Hematopoietic multipotent progenitor cell treated with erythropoietin and hydrocortisone succinate and interleukin-3 and kit ligand, for 6 days (in vitro differentiated cells): ENCODE results near the gene SLFNL1.

Experiments
- DNase-seq: peaks from one replicate; pipeline ENCODE4 v3.0.0-alpha.2; 2015

SLFNL1 gene

DNA sequence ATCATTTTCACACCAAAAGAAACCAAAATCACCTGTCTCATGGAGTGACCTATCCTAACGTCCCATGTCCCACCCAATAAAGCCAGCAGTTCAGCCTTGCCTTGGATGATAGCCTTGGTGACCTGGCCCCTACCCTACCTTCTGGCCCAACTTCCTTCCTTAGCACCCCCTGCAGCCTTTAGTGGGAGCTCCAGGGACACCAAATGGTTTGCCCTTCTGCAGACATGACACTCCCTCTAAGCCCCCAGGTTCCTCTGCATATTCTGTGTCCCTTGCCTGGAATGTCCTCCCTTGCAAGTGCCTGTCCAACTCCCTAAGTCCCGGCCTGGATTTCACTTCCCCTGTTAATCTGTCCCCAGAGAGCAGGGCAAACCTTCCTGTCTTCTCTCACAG lies 2.2 kb downstream of the SLFNL1 start:
- DNase-seq: no peak

- no peak for DNase-seq
Observed at GRCh38 chr1:41018018-41018410, 3.5 kb downstream of the SLFNL1 start.

- no peak for DNase-seq
Observed at GRCh38 chr1:41017141-41018017, 4.1 kb downstream of the SLFNL1 start.

- no peak for DNase-seq
Observed at GRCh38 chr1:41015897-41016470, 5.5 kb downstream of the SLFNL1 start.

DNA sequence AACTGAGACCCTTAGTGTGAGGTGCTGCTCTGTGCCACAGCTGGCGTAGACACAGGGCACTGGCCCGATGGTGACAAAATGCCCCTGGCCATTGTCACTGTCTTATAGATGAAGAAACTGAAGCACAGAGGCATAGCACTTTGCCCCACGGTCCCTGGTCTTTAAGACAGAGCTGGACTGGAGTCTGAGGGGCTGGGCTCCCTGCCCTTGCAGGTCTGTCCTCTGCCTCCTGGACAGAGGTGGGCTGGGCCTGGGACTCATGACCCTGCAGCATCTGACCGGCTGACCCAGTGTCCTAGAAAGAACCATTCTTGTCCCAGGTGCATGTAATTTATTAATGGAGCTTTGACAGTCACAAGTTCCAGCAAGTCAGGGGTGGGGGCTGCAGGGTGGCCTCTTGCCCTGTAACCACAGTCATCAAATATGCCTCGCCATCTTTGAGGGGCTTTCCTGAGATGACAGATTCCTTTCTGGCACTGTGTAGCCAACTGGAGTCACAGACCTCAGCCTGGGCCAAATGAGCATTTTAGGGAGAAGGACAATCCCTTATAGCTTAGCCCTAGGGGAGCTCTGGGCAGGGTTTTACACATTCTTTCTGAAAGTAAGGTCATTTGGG lies 6.1 kb downstream of the SLFNL1 start:
- no peak for DNase-seq

GRCh38 chr1:41014871-41015270 lies 6.7 kb downstream of the SLFNL1 start:
- DNase-seq: no peak

- no peak for DNase-seq
Observed at GRCh38 chr1:41013796-41014195, 7.7 kb downstream of the SLFNL1 start.

DNA sequence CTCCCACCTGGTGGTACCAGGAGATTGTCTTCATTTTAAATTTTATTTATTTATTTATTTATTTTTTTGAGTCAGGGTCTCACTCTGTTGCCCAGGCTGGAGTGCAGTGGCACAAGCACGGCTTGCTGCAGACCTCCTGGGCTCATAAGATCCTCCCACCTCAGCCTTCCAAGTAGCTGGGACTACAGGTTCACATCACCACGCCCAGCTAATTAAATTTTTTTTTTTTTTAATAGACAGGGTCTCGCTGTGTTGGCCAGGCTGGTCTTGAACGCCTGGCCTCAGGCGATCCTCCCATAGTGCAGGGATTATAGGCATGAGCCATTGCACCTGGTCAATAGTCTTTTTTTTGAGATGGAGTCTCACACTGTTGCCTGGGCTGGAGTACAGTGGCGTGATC lies 8.5 kb downstream of the SLFNL1 start:
- no peak for DNase-seq

- no peak for DNase-seq
Observed at GRCh38 chr1:41010345-41010744, 11.2 kb downstream of the SLFNL1 start.

DNA sequence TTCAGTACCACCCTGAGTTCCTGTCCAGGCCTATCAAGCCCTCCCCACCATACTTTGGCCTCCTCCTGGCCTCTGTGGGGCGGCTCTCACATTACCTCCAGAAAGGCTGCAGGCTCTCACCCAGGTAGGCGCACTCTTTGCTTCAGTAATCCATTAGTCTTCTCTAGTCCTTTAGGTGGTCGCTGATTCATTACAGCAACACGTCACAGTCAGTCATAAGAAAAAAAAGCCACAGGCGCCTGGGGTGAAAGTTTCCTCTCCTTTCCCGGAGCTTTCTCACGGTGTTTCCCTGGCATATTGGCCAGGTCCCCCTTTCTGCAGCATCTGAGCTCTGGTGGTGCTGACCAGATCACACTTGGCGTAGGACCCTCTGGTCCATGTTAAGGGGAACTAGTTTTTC lies 12.1 kb downstream of the SLFNL1 start:
- DNase-seq: no peak

DNA sequence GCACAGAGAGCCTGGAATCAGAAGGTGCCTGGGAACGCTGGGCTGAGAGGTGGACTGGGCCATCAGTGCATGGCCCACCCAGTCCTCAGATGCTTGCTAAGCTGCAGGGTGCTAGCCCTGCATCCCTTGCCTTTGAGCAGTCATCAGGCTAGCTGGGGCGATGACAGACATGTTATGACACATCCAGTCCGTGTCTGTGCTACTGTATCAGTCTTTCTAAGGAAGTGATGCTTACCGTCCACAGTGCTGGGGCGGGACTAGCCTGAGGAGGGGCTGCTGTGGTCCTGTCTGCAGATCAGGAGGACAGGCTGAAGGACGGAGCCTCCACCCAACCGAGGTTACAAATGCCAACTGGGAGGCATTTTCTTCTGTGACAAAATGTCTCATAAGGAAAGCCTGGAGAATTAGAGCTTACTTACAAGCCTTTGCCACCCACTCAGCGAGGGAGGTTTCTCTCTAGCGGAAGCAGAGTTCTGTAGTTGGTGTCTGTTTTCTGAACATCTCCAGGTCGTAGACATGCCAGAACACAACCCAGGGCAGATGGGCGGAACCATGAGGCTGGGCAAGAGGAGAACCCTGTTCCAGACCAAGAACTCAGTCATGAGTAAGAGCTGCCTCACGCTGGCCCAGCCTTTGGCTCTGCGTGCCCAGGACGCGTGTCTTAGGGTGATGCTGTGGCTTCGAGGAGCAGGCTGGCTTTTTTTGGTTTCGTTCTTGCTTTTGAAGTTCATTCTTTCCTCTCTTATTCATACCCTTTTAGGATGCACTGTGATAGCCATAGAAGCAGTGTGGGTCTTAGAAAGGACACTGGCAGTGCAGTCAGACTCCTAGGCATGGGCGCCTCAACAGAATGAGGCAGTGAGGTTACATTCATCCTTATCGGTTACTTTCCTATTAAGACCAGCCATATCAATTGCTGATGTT lies 14.3 kb downstream of the SLFNL1 start:
- DNase-seq: no peak

GRCh38 chr1:41005876-41006275 lies 15.6 kb downstream of the SLFNL1 start:
- DNase-seq: no peak

- DNase-seq: peak; percentile 100
Observed at GRCh38 chr1:41003640-41004220, 17.8 kb downstream of the SLFNL1 start.

DNA sequence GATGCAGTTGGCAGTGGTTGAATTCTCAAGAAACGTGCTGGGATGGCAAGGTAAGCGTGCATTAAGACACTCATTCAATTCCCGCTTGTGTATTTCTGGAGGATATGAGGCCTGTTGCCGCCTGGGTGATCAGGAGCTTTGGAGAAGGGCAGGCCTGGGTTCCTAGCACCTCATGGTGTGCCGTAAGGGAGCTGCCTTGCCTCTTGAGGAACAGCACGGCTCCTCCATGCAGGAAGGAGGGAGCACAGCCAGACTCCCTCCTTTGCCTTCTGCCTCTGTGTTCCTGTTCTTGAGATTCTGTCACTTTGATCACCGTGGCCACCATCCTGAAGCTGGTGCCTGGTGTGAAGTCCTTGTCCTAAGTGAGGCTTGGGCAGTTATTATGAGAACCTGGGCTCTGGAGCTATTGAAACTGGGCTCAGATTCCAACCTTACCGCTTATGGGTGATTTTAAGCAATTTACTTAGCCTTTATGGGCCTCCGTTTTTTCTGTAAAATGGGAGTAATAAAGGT lies 18.3 kb downstream of the SLFNL1 start:
- no peak for DNase-seq

GRCh38 chr1:40998668-40999067 lies 22.9 kb downstream of the SLFNL1 start:
- no peak for DNase-seq

- no peak for DNase-seq
Observed at GRCh38 chr1:40997096-40997495, 24.4 kb downstream of the SLFNL1 start.

- DNase-seq: no peak
Observed at GRCh38 chr1:40989066-40989465, 32.5 kb downstream of the SLFNL1 start.

GRCh38 chr1:40988280-40988679 lies 33.2 kb downstream of the SLFNL1 start:
- no peak for DNase-seq

DNA sequence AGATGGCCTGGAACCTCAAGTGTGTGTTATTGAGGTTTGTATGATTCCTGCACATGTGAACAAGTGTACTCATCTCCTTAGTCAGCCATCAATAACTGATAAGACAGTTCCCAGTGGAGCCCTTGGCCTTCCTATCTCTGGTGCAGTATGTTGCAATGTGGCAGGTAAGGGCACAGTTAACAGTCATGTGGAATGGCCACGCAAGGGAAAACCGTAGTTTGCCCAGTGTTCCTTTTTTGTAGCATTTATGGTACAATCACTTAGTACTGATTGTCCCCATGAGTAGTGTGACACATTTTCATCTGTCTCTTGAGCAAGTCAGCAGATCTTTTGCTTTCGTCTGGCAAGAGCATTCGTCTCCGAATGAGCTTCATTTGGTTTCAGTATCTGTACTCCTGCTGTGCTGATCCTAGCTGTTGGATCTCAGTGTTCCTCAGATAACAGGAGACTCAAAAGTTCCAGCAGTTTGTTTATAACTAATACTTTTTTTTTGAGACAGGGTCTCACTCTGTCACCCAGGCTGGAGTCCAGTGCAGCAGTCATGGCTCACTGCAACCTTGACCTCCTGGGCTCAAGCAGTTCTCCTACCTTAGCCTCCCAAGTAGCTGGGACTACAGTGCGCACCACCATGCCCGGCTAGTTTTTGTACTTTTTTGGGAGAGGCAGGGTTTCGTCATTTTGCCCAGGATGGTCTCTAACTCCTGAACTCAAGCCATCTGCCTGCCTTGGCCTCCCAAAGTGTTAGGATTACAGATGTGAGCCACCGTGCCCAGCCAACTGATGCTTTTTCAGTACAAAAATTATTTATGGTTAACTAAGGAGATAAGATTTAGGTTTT lies 33.9 kb downstream of the SLFNL1 start:
- DNase-seq: no peak

- no peak for DNase-seq
Observed at GRCh38 chr1:40986956-40987355, 34.6 kb downstream of the SLFNL1 start.

DNA sequence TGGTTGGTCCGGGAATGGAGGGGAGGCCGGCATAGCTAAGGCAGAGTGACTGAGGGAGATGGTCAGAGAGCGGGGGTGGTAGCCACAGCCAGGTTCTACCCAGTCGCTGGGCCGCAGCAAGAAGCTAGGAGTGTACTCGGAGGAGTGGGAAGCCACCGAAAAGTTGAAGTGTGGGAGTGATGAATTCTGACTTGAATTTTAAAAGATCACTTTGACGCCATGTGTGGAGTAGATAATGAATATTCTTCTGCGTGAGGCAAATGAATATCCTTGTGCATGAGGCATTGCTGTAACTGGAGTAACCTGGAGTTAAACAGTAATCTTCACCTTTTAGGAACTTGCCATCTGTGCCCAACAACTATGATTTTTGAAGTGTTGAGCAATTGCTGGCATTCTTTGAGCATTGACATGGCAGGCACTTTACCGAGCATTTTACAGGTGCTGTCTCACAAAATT lies 35.2 kb downstream of the SLFNL1 start:
- DNase-seq: no peak
